ENCODE data around the gene PRRX2. TPM values are rescaled to one million over a fixed set of nuclear protein-coding genes. Genes with fewer than 3 reads are reported as not detected.

Gene PRRX2
- polyA plus RNA-seq, 4 donors, result 1.2 to 1.8 TPM; not detected in 2

DNA sequence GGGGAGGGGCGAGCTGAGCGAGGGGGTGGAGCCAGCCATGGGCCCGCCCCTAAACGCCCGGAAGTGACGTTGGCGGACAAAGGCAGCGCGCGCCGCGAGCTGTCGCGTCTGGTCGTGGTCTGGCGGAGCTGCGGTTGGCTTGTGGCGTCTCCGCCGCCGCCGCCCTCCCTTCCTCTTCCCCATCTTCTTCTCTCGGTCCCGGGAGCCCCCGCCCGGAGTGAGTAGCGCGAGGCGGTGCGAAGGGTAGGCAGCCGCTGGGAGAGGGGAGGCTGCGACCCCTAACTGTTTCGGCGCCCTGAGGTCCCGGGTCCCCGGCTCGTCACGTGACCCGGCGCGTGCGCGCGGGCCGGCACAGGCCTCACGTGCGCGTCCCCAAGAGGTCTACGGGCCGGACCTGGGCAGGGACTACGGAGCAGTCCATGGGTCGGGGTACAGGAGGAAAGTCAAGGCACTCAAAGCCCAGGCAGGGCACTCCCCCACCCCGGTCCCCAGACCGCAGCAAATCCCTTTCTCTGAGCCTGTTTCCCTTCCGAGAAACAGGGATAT, 39.3 kb upstream of the PRRX2 start, which contains the start of gene NTMT1:
Gene NTMT1, plus strand, starts transcription at position 85 of the 546 bp plus-strand sequence. CDS start 6,541 bp downstream, outside the sequence.
- DNase-seq (peak; percentile 82 to 93), FAIRE-seq (no peak)
- Histone ChIP-seq H3K9me3 (ENCODE audit: control insufficient read depth in 2 of 2, insufficient read depth in 1 of 2, low read depth in 1 of 2, low read length in 1 of 2) (no peaks in the 10 kb centered on the region), H3K36me3 (ENCODE audit: control insufficient read depth in 3 of 3, insufficient read depth in 2 of 3, low read depth in 1 of 3, low read length in 3 of 3) (peaks cover 0 to 36% (median 0%) of the 10 kb centered on the region in 3 donors), H3K27me3 (ENCODE audit: control insufficient read depth in 3 of 3, insufficient read depth in 3 of 3, low read length in 3 of 3) (peaks cover 0 to under 1% (median 0%) of the 10 kb centered on the region in 3 donors), H3K27ac (ENCODE audit: low read depth in 1 of 3, low read length in 2 of 3) (peak within 1 kb of the TSS; percentile 39 to 98 (median 92)), H3K4me3 (ENCODE audit: low read depth in 1 of 3, low read length in 3 of 3) (peak within 1 kb of the TSS; percentile 57 to 85 (median 65)), H3K4me1 (ENCODE audit: control insufficient read depth in 3 of 3, insufficient read depth in 2 of 3, low read depth in 1 of 3, low read length in 2 of 3) (peaks cover 4 to 23% (median 5%) of the 10 kb centered on the region in 3 donors)
- 0% methylated on average over 45 to 55 of the region's 55 CpGs for WGBS, 3 donors

DNA sequence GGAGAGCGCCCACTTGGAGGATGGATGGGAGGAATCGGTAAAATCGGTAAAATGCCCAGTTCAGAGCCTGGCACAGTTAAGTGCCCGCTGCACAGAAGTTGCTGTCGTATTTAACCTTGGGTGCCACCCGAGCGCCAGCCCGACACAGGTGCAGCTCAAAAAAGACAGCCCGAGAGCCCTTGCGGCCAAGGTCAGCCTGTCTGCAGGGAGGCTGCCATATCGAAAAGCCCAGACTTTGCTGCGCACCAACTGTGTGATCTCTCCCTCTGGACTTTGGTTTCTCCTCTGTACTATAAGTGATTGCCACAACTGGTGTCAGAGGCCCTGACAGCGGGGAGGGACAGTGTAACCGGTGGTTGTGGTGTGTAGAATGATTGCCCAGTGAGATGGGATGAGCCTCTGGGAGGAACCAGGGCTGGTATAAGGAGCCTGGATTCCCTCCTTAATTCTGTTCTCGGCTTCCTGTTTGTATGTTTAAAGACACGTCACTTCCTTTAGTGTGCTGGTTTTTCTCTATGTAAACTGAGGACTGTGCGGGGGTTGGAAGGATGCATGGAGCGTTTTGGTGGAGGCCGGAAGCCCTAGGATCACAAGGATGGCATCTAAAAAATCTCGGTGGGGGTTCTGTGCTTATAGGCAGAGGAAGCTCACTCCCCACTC, 38.7 kb upstream of the PRRX2 start:
- WGBS, 3 donors, result 1 to 3% (median 1%) methylated on average over 20 of the region's 20 CpGs
- peaks cover 4 to 23% (median 5%) of the 10 kb centered on the region in 3 donors for H3K4me1 ChIP-seq (ENCODE audit: control insufficient read depth in 3 of 3, insufficient read depth in 2 of 3, low read depth in 1 of 3, low read length in 2 of 3)

DNA sequence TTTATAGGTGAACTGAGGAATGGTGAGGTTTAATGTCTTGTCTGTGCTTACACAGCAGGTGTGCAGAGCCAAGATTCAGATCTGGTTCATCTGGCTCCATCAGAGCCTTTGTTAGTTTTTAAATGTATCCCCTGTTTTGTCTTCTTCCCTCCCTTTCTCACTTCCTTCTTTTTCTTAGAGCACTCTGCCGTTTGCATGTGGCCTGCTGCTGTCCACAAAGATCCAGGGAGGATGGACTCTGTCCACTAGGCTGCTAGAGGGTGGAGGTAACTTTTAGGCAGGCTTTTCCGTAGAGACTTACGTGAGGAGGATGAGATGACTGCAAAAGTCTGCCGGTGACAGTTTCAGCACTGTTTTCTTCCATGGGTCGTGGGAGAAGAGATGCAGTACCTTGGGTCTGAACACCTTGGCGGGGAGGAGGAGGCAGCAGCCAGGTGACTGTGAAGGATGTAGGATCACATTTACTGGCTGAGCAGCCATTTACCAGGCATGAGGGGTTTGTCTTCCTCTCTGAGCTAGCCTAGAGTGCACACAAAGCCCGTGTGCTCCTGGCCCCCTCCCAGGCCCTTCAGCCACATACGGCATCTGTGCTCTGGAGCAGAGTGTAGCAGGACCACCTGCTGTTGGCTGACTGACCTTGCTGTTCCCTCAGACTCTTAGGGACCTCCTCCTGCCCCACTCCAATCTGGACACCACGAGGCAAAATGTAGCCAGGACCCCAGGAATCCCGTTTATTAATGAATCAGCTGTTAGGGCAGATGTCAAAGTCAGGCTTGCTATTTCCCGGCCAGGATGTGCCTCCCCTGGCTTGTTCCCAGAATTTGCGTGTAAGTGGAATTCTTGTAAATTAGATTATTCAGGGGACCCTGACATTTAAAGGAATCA, 37.6 kb upstream of the PRRX2 start:
- Histone ChIP-seq H3K9me3 (ENCODE audit: control insufficient read depth in 2 of 2, insufficient read depth in 1 of 2, low read depth in 1 of 2, low read length in 1 of 2) (no peaks in the 10 kb centered on the region), H3K36me3 (ENCODE audit: control insufficient read depth in 3 of 3, insufficient read depth in 2 of 3, low read depth in 1 of 3, low read length in 3 of 3) (peaks cover under 1 to 52% (median 3%) of the 10 kb centered on the region in 3 donors), H3K4me1 (ENCODE audit: control insufficient read depth in 3 of 3, insufficient read depth in 2 of 3, low read depth in 1 of 3, low read length in 2 of 3) (peaks cover 4 to 23% (median 5%) of the 10 kb centered on the region in 3 donors), H3K4me3 (ENCODE audit: low read depth in 1 of 3, low read length in 3 of 3) (peak overlapping the region in 2 of 3 donors; percentile 57 to 65), H3K27me3 (ENCODE audit: control insufficient read depth in 3 of 3, insufficient read depth in 3 of 3, low read length in 3 of 3) (no peaks in the 10 kb centered on the region), H3K27ac (ENCODE audit: low read depth in 1 of 3, low read length in 2 of 3) (peak overlapping the region in 1 of 3 donors; percentile 39)
- WGBS, 3 donors, result 48 to 53% (median 50%) methylated on average over 12 of the region's 12 CpGs
- DNase-seq, result no peak
- FAIRE-seq, result no peak

More for the DNA sequence above, 38.7 kb upstream of the PRRX2 start:
- Histone ChIP-seq H3K27ac (ENCODE audit: low read depth in 1 of 3, low read length in 2 of 3) (peak overlapping the region; percentile 39 to 98 (median 92)), H3K27me3 (ENCODE audit: control insufficient read depth in 3 of 3, insufficient read depth in 3 of 3, low read length in 3 of 3) (no peaks in the 10 kb centered on the region), H3K36me3 (ENCODE audit: control insufficient read depth in 3 of 3, insufficient read depth in 2 of 3, low read depth in 1 of 3, low read length in 3 of 3) (peaks cover 0 to 42% (median 0%) of the 10 kb centered on the region in 3 donors), H3K9me3 (ENCODE audit: control insufficient read depth in 2 of 2, insufficient read depth in 1 of 2, low read depth in 1 of 2, low read length in 1 of 2) (no peaks in the 10 kb centered on the region), H3K4me3 (ENCODE audit: low read depth in 1 of 3, low read length in 3 of 3) (peak overlapping the region; percentile 57 to 85 (median 65))
- DNase-seq (peak; percentile 83 to 84), FAIRE-seq (no peak)

DNA sequence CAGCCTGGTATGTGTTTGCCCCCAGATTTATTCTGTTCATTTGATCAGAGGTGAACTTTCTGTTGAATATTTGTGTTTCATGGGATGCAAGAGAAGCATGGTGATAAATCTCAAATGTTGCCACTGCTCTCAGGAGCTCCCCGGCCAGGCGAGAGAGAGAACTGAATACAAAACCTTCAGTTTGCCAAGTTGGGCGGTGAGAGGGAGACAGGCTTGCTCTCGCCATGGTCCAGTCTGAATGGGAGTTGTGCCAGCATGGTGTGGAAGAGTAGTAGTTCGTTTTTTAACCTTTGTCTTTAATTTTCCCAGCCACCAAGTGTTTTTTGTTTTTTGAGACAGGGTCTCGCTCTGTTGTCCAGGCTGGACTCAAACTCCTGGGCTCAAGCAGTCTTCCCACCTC, 36.7 kb upstream of the PRRX2 start:
- no peaks in the 10 kb centered on the region for H3K27me3 ChIP-seq (ENCODE audit: control insufficient read depth in 3 of 3, insufficient read depth in 3 of 3, low read length in 3 of 3)
- FAIRE-seq (no peak), DNase-seq (no peak)
- peaks cover 6 to 62% (median 7%) of the 10 kb centered on the region in 3 donors for H3K36me3 ChIP-seq (ENCODE audit: control insufficient read depth in 3 of 3, insufficient read depth in 2 of 3, low read depth in 1 of 3, low read length in 3 of 3)
- 79 to 81% (median 79%) methylated on average over 6 of the region's 6 CpGs for WGBS, 3 donors
- peaks cover 4 to 23% (median 5%) of the 10 kb centered on the region in 3 donors for H3K4me1 ChIP-seq (ENCODE audit: control insufficient read depth in 3 of 3, insufficient read depth in 2 of 3, low read depth in 1 of 3, low read length in 2 of 3)
- H3K4me3 ChIP-seq (ENCODE audit: low read depth in 1 of 3, low read length in 3 of 3), result no peak overlapping the region
- no peaks in the 10 kb centered on the region for H3K9me3 ChIP-seq (ENCODE audit: control insufficient read depth in 2 of 2, insufficient read depth in 1 of 2, low read depth in 1 of 2, low read length in 1 of 2)
- no peak overlapping the region for H3K27ac ChIP-seq (ENCODE audit: low read depth in 1 of 3, low read length in 2 of 3)

DNA sequence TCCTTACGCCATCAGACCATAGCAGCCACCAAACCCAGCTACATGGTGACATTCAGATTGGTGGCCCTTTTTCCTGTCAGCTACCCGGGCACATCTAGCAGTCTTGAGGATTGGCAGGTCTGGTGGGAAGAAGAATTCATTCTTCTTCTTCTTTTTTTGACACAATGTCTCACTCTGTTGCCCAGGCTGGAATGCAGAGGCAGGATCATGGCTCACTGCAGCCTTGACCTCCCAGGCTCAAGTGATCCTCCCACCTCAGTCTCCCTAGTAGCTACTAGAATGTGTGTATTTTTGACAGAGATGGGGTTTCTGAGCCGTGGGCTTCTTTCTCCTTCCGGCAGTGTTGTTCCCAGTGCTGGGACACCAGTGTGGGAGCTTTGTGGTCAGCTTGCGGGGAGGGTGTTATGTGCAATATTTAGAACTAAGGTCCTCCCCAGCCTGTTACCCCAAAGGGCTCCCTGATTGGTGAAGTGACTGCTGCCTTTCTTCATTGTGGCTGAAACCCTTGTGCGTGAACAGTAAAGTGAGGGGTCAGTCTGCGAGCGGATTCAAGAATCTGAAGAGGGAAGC, 36.1 kb upstream of the PRRX2 start:
- Histone ChIP-seq H3K27ac (ENCODE audit: low read depth in 1 of 3, low read length in 2 of 3) (no peak overlapping the region), H3K9me3 (ENCODE audit: control insufficient read depth in 2 of 2, insufficient read depth in 1 of 2, low read depth in 1 of 2, low read length in 1 of 2) (no peaks in the 10 kb centered on the region), H3K27me3 (ENCODE audit: control insufficient read depth in 3 of 3, insufficient read depth in 3 of 3, low read length in 3 of 3) (no peaks in the 10 kb centered on the region), H3K4me3 (ENCODE audit: low read depth in 1 of 3, low read length in 3 of 3) (no peak overlapping the region), H3K4me1 (ENCODE audit: control insufficient read depth in 3 of 3, insufficient read depth in 2 of 3, low read depth in 1 of 3, low read length in 2 of 3) (peaks cover 4 to 23% (median 5%) of the 10 kb centered on the region in 3 donors), H3K36me3 (ENCODE audit: control insufficient read depth in 3 of 3, insufficient read depth in 2 of 3, low read depth in 1 of 3, low read length in 3 of 3) (peaks cover 8 to 68% (median 12%) of the 10 kb centered on the region in 3 donors)
- DNase-seq (no peak), FAIRE-seq (no peak)
- WGBS, 3 donors, result 80 to 83% (median 83%) methylated on average over 8 of the region's 8 CpGs

DNA sequence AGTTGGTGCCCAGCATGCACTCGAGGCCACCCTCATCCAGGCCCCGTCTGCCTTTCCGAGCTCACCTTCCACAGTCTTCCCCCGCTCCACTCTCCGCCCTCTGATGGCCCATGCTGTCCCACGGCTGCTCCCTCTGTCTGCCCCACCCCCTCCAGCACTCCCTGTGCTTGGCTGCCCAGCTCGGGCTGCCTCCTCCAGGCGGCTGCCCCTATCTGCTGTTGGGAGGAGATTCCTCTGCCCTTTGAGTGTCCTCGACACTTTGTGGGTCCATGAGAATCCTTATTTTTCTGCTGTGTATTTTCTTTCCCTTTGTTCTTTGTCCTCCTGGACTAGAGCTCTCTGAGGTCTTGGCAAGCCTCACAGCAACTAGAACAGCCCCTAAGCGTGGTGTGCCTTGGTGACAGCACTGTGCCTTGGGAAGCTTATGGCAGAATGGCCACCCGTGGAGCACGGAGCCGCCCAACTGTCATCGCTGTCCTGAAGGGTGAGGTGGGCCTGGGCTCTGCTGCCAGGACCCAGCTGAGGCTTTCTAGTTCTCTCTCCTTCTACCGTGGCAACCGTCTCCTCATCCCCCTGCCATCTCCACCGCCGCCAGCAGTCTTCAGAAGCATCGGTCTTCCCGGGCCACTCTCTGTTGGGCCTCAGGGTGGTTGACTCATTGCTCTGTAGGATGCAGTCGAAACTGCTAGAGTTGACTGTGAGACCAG, 34.3 kb upstream of the PRRX2 start:
- WGBS, 3 donors, result 69 to 80% (median 70%) methylated on average over 21 of the region's 21 CpGs
- Histone ChIP-seq H3K27ac (ENCODE audit: low read depth in 1 of 3, low read length in 2 of 3) (no peak overlapping the region), H3K4me3 (ENCODE audit: low read depth in 1 of 3, low read length in 3 of 3) (no peak overlapping the region), H3K27me3 (ENCODE audit: control insufficient read depth in 3 of 3, insufficient read depth in 3 of 3, low read length in 3 of 3) (no peaks in the 10 kb centered on the region), H3K9me3 (ENCODE audit: control insufficient read depth in 2 of 2, insufficient read depth in 1 of 2, low read depth in 1 of 2, low read length in 1 of 2) (no peaks in the 10 kb centered on the region), H3K4me1 (ENCODE audit: control insufficient read depth in 3 of 3, insufficient read depth in 2 of 3, low read depth in 1 of 3, low read length in 2 of 3) (peaks cover 4 to 17% (median 5%) of the 10 kb centered on the region in 3 donors), H3K36me3 (ENCODE audit: control insufficient read depth in 3 of 3, insufficient read depth in 2 of 3, low read depth in 1 of 3, low read length in 3 of 3) (peaks cover 16 to 86% (median 17%) of the 10 kb centered on the region in 3 donors)
- no peak for FAIRE-seq
- DNase-seq, result no peak

DNA sequence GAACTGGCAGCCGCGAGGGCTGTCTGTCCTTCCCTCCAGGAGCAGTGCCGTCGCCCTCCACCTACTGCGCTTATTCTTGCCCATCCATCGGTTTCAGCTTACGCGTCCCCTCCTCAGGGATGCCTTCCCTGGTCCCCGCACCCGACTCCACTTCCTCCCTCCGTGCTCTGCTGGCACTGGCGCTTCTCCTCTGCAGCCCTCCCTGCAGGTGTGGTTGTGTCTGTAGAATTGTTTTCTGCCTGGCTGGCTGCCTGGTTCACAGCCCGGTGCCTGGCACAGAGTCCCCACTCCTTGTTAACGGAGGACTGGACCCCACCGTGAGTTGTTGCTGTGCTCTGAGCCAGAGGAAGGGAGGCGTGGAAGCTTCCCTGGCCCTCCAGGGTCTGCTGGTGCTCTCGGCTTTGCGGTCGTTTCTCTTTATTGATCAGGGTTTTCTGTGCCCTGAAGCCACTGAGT, 33.7 kb upstream of the PRRX2 start:
- Histone ChIP-seq H3K9me3 (ENCODE audit: control insufficient read depth in 2 of 2, insufficient read depth in 1 of 2, low read depth in 1 of 2, low read length in 1 of 2) (no peaks in the 10 kb centered on the region), H3K4me3 (ENCODE audit: low read depth in 1 of 3, low read length in 3 of 3) (no peak overlapping the region), H3K4me1 (ENCODE audit: control insufficient read depth in 3 of 3, insufficient read depth in 2 of 3, low read depth in 1 of 3, low read length in 2 of 3) (peaks cover 4 to 17% (median 5%) of the 10 kb centered on the region in 3 donors), H3K27me3 (ENCODE audit: control insufficient read depth in 3 of 3, insufficient read depth in 3 of 3, low read length in 3 of 3) (no peaks in the 10 kb centered on the region), H3K27ac (ENCODE audit: low read depth in 1 of 3, low read length in 2 of 3) (no peak overlapping the region), H3K36me3 (ENCODE audit: control insufficient read depth in 3 of 3, insufficient read depth in 2 of 3, low read depth in 1 of 3, low read length in 3 of 3) (peaks cover 16 to 92% (median 17%) of the 10 kb centered on the region in 3 donors)
- no peak for DNase-seq
- WGBS, 3 donors, result 72 to 82% (median 79%) methylated on average over 19 of the region's 19 CpGs
- no peak for FAIRE-seq
